Fibroblast of lung (primary cell): ENCODE measurements around the gene NRROS. TPM values are rescaled to one million over a fixed set of nuclear protein-coding genes. Genes with fewer than 3 reads are reported as not detected.

Source experiments
- DNase-seq, 2 donors: peaks; one replicate each; pipeline versions ENCODE4 v3.0.0 to v3.0.0-alpha.2; 2010; ENCODE audit warnings: low read depth in 2 of 2
- H2AFZ ChIP-seq: 2 replicates; pipeline ENCODE4 v1.5.1; 2012; ENCODE audit warnings: low read length, control low read depth, inconsistent platforms
- H3K27ac ChIP-seq: 2 replicates; pipeline ENCODE4 v1.5.1; 2011; ENCODE audit warnings: low read length, control low read depth; ENCODE audit not compliant: insufficient read depth
- H3K27me3 ChIP-seq: 2 replicates; pipeline ENCODE4 v1.5.1; 2011; ENCODE audit warnings: mild to moderate bottlenecking, low read length; ENCODE audit not compliant: control insufficient read depth, insufficient read depth
- H3K36me3 ChIP-seq: 2 replicates; pipeline ENCODE4 v1.5.1; 2011; ENCODE audit warnings: low read length; ENCODE audit not compliant: control insufficient read depth, insufficient read depth
- H3K4me1 ChIP-seq: 2 replicates; pipeline ENCODE4 v1.5.1; 2011; ENCODE audit warnings: low read length; ENCODE audit not compliant: control insufficient read depth, insufficient read depth; ENCODE audit errors: extremely low read depth
- H3K4me2 ChIP-seq: 2 replicates; pipeline ENCODE4 v1.5.1; 2011; ENCODE audit warnings: low read length, control low read depth; ENCODE audit not compliant: insufficient read depth; ENCODE audit errors: extremely low read depth
- H3K4me3 ChIP-seq, 4 experiments: fragments of 200-600 bp in 1 of 4; sonication (generic) in 1 of 4; replicated peaks in 1 of 4; 2 replicates each; pipeline ENCODE4 v1.5.1; 2011 to 2016; ENCODE audit warnings: low read length in 4 of 4, low read depth in 3 of 4, mild to moderate bottlenecking in 3 of 4, control low read depth in 2 of 4, inconsistent platforms in 1 of 4, mixed read lengths in 1 of 4; ENCODE audit not compliant: insufficient read depth in 1 of 4; ENCODE audit errors: control extremely low read depth in 1 of 4
- H3K79me2 ChIP-seq: 2 replicates; pipeline ENCODE4 v1.5.1; 2012; ENCODE audit warnings: mild to moderate bottlenecking, low read length, inconsistent platforms; ENCODE audit not compliant: control insufficient read depth, insufficient read depth
- H3K9ac ChIP-seq: 2 replicates; pipeline ENCODE4 v1.5.1; 2011; ENCODE audit warnings: mild to moderate bottlenecking, low read length, control low read depth; ENCODE audit not compliant: insufficient read depth
- H3K9me3 ChIP-seq: 2 replicates; pipeline ENCODE4 v1.5.1; 2012; ENCODE audit warnings: low read depth, low read length; ENCODE audit not compliant: control insufficient read depth, insufficient read depth
- H4K20me1 ChIP-seq: 2 replicates; pipeline ENCODE4 v1.5.1; 2011; ENCODE audit warnings: low read length; ENCODE audit not compliant: control insufficient read depth, insufficient read depth; ENCODE audit errors: extremely low read depth
- CTCF ChIP-seq, 2 donors: IDR thresholded peaks in 1 of 2; conservative IDR thresholded peaks in 1 of 2; 1 replicate in 1 of 2; 2 replicates in 1 of 2; pipeline ENCODE4 v1.5.1; 2011 to 2012; ENCODE audit warnings: low read length in 2 of 2, control low read depth in 1 of 2, inconsistent platforms in 1 of 2, low read depth in 1 of 2, mild to moderate bottlenecking in 1 of 2
- EZH2 ChIP-seq: IDR thresholded peaks from 2 replicates; pipeline ENCODE4 v1.5.1; 2012; ENCODE audit warnings: low read length, control low read depth, mild to moderate bottlenecking; ENCODE audit errors: missing control alignments
- polyA plus RNA-seq, 2 donors: library from polyadenylated mRNA; depleted of rRNA in 1 of 2; stranded (reverse) in 1 of 2; unstranded in 1 of 2; fragments of >200 nt; gene quantifications; 2 replicates each; pipeline ENCODE4 v1.2.1, GENCODE V29; 2011 to 2012; ENCODE audit warnings: missing spikeins in 1 of 2
- total RNA-seq: library from RNA; depleted of rRNA; stranded (reverse); fragments of >200 nt; gene quantifications from 2 replicates; pipeline ENCODE4 v1.2.1, GENCODE V29; 2014

Gene NRROS
- total and polyA plus RNA-seq, 2 donors (not counting 1 experiment from before 2014, with no cell fraction given) = 0.08 to 0.33 TPM

GRCh38 chr3:196694941-196695848, 55.7 kb downstream of the NRROS start:
- no peak for DNase-seq
- no peaks in the 10 kb centered on the region for H4K20me1 ChIP-seq
- no peak overlapping the region for H3K27ac ChIP-seq
- no peak overlapping the region for H2AFZ ChIP-seq
- no peaks in the 10 kb centered on the region for H3K27me3 ChIP-seq
- H3K9me3 ChIP-seq = no peaks in the 10 kb centered on the region
- no peak overlapping the region for H3K4me2 ChIP-seq
- no peaks in the 10 kb centered on the region for H3K4me1 ChIP-seq
- H3K79me2 ChIP-seq = no peaks in the 10 kb centered on the region
- no peaks in the 10 kb centered on the region for H3K36me3 ChIP-seq
- no peak overlapping the region for H3K4me3 ChIP-seq
- no peak for TF ChIP-seq CTCF (conservative IDR thresholded peaks at IDR 0.05 in 1 of 2, IDR thresholded peaks at IDR 0.05 in 1 of 2; ENCODE audit: low read depth in 1 of 2, low read length in 2 of 2)
- TF ChIP-seq EZH2 = no peak
- no peak overlapping the region for H3K9ac ChIP-seq

GRCh38 chr3:196695849-196696226, 56.3 kb downstream of the NRROS start:
- no peak for TF ChIP-seq CTCF (conservative IDR thresholded peaks at IDR 0.05 in 1 of 2, IDR thresholded peaks at IDR 0.05 in 1 of 2; ENCODE audit: low read depth in 1 of 2, low read length in 2 of 2)
- TF ChIP-seq EZH2 = no peak
- no peaks in the 10 kb centered on the region for H3K79me2 ChIP-seq
- no peaks in the 10 kb centered on the region for H3K27me3 ChIP-seq

GRCh38 chr3:196697270-196697669, 57.8 kb downstream of the NRROS start:
- TF ChIP-seq CTCF (conservative IDR thresholded peaks at IDR 0.05 in 1 of 2, IDR thresholded peaks at IDR 0.05 in 1 of 2; ENCODE audit: low read depth in 1 of 2, low read length in 2 of 2) (no peak), EZH2 (no peak)
- H3K9ac ChIP-seq = no peak overlapping the region
- H3K4me1 ChIP-seq = no peaks in the 10 kb centered on the region
- H4K20me1 ChIP-seq = no peaks in the 10 kb centered on the region
- H3K79me2 ChIP-seq = no peaks in the 10 kb centered on the region
- no peaks in the 10 kb centered on the region for H3K27me3 ChIP-seq
- H3K9me3 ChIP-seq = no peaks in the 10 kb centered on the region
- H3K4me2 ChIP-seq = no peak overlapping the region
- no peak for DNase-seq
- no peak overlapping the region for H3K4me3 ChIP-seq
- H2AFZ ChIP-seq = no peak overlapping the region
- H3K36me3 ChIP-seq = no peaks in the 10 kb centered on the region
- no peak overlapping the region for H3K27ac ChIP-seq

More at GRCh38 chr3:196695849-196696226, 56.3 kb downstream of the NRROS start:
- H3K9ac ChIP-seq = no peak overlapping the region
- no peak for DNase-seq
- no peaks in the 10 kb centered on the region for H4K20me1 ChIP-seq
- no peaks in the 10 kb centered on the region for H3K36me3 ChIP-seq
- H3K9me3 ChIP-seq = no peaks in the 10 kb centered on the region
- H3K4me2 ChIP-seq = no peak overlapping the region
- H3K27ac ChIP-seq = no peak overlapping the region
- no peak overlapping the region for H3K4me3 ChIP-seq
- H3K4me1 ChIP-seq = no peaks in the 10 kb centered on the region
- H2AFZ ChIP-seq = no peak overlapping the region
